ENCODE data around the gene APOE. TPM values are rescaled to one million over a fixed set of nuclear protein-coding genes. Genes with fewer than 3 reads are reported as not detected.

The APOE gene
- total and polyA plus RNA-seq, 2 donors (not counting 3 experiments of a cell fraction or from before 2014, with no cell fraction given), result 3.3 to 6.2 TPM

GRCh38 chr19:44954278-44954648, 48.7 kb downstream of the APOE start:
- DNase-seq (ENCODE audit: low read depth, low spot score), result no peak
- ChIA-PET POLR2A (interaction anchor here (0.6 to 1.3 kb wide), 3 partner anchors 38 to 84 kb away, joined by 3 read pairs; no protein-coding TSS in a partner anchor), CTCF (interaction anchor here (1.1 to 1.7 kb wide), 4 partner anchors 16 to 50 kb away, joined by 3 to 5 read pairs (median 4); partner anchors contain the start of gene APOE)
- peak overlapping the region; percentile 98 for H3K4me2 ChIP-seq (ENCODE audit: insufficient read depth, low read length)
- H3K4me3 ChIP-seq (replicated peaks in 1 of 3; ENCODE audit: insufficient read depth in 1 of 3, low read depth in 1 of 3, low read length in 3 of 3), result peak overlapping the region; percentile 75 to 95 (median 90)
- no peaks in the 10 kb centered on the region for H3K36me3 ChIP-seq (ENCODE audit: control insufficient read depth in 2 of 2, extremely low read depth in 1 of 2, insufficient read depth in 2 of 2, low read length in 2 of 2)
- H4K20me1 ChIP-seq (replicated peaks; ENCODE audit: control insufficient read depth, extremely low read depth, insufficient read depth, low read length), result no peaks in the 10 kb centered on the region
- peaks cover 15% of the 10 kb centered on the region for H3K4me1 ChIP-seq (ENCODE audit: control insufficient read depth, extremely low read depth, insufficient read depth, low read length)
- peaks cover 39% of the 10 kb centered on the region for H3K79me2 ChIP-seq (ENCODE audit: control insufficient read depth, insufficient read depth, low read length)
- H3K27me3 ChIP-seq (ENCODE audit: control insufficient read depth in 2 of 2, insufficient read depth in 2 of 2, low read length in 2 of 2), result no peaks in the 10 kb centered on the region
- H3K27ac ChIP-seq (ENCODE audit: insufficient read depth, low read depth, low read length), result peak overlapping the region; percentile 93
- H2AFZ ChIP-seq (ENCODE audit: low read depth, low read length), result peak overlapping the region; percentile 98
- no peaks in the 10 kb centered on the region for H3K9me3 ChIP-seq (replicated peaks; ENCODE audit: control insufficient read depth, insufficient read depth, low read length)
- no peak for TF ChIP-seq JUN (IDR thresholded peaks at IDR 0.05; ENCODE audit: borderline replicate concordance, insufficient read depth, insufficient read length, low read depth)
- TF ChIP-seq EZH2 (IDR thresholded peaks at IDR 0.05; ENCODE audit: borderline replicate concordance, low read depth, low read length, severe bottlenecking), result no peak
- TF ChIP-seq MYC (IDR thresholded peaks at IDR 0.05; ENCODE audit: low read depth, low read length), result no peak
- TF ChIP-seq FOS (IDR thresholded peaks at IDR 0.05; ENCODE audit: borderline replicate concordance, insufficient read depth, low read length), result no peak
- BruUV-seq (replicated peaks), result no TSS peak
- intact Hi-C loops (cut with micrococcal nuclease) (loop anchor here (2.0 to 10.0 kb wide), 3 partner anchors 27 to 232 kb away; partner anchors contain the start of gene BCAM), dilution Hi-C loops (cut with MboI; ENCODE audit: extremely low pct_ligation_motif_present, low sequenced_read_pairs) (no loop called here)
- FAIRE-seq, result no peak
- peak overlapping the region; percentile 97 for H3K9ac ChIP-seq (replicated peaks; ENCODE audit: extremely low read depth, insufficient read depth, low read length)
- H3K9me1 ChIP-seq (replicated peaks; ENCODE audit: control insufficient read depth, extremely low read depth, insufficient read depth, low read length), result no peaks in the 10 kb centered on the region

- H3K79me2 ChIP-seq (ENCODE audit: control insufficient read depth, insufficient read depth, low read length), result peaks cover 46% of the 10 kb centered on the region
- peak; percentile 15 for TF ChIP-seq MAX (IDR thresholded peaks at IDR 0.05; ENCODE audit: insufficient read depth, insufficient read length)
- no peak for TF ChIP-seq GATA2 (IDR thresholded peaks at IDR 0.05; ENCODE audit: insufficient read depth, insufficient read length, low read depth, low read length)
- TF ChIP-seq POLR2AphosphoS5 (IDR thresholded peaks at IDR 0.05; ENCODE audit: insufficient read depth, low read depth, low read length), result peak; percentile 85
- no peak for TF ChIP-seq EZH2 (IDR thresholded peaks at IDR 0.05; ENCODE audit: borderline replicate concordance, low read depth, low read length, severe bottlenecking)
- TF ChIP-seq JUN (IDR thresholded peaks at IDR 0.05; ENCODE audit: borderline replicate concordance, insufficient read depth, insufficient read length, low read depth), result no peak
- peak; percentile 80 for TF ChIP-seq POLR2A (IDR thresholded peaks at IDR 0.05; ENCODE audit: low read depth, low read length)
- TF ChIP-seq FOS (IDR thresholded peaks at IDR 0.05; ENCODE audit: borderline replicate concordance, insufficient read depth, low read length), result no peak
- no peak for TF ChIP-seq MYC (IDR thresholded peaks at IDR 0.05; ENCODE audit: low read depth, low read length)
- no peak for TF ChIP-seq CTCF (IDR thresholded peaks at IDR 0.05; ENCODE audit: extremely low read depth in 1 of 2, insufficient read depth in 1 of 2, low read depth in 1 of 2, low read length in 2 of 2)
- ChIA-PET CTCF (interaction anchor here (0.9 to 1.7 kb wide), 4 partner anchors 35 to 51 kb away, joined by 3 to 5 read pairs (median 4); partner anchors contain the start of gene APOE), POLR2A (interaction anchor here (0.6 to 1.3 kb wide), 3 partner anchors 39 to 84 kb away, joined by 3 read pairs; no protein-coding TSS in a partner anchor)
- no peaks in the 10 kb centered on the region for H3K36me3 ChIP-seq (ENCODE audit: control insufficient read depth in 2 of 2, extremely low read depth in 1 of 2, insufficient read depth in 2 of 2, low read length in 2 of 2)
- BruUV-seq (replicated peaks), result TSS peak; percentile 93
- no peaks in the 10 kb centered on the region for H3K9me1 ChIP-seq (replicated peaks; ENCODE audit: control insufficient read depth, extremely low read depth, insufficient read depth, low read length)
- H3K9me3 ChIP-seq (replicated peaks; ENCODE audit: control insufficient read depth, insufficient read depth, low read length), result no peaks in the 10 kb centered on the region
- H3K4me1 ChIP-seq (ENCODE audit: control insufficient read depth, extremely low read depth, insufficient read depth, low read length), result peaks cover 15% of the 10 kb centered on the region
- peak; percentile 96 for DNase-seq (ENCODE audit: low read depth, low spot score)
- H3K4me3 ChIP-seq (replicated peaks in 1 of 3; ENCODE audit: insufficient read depth in 1 of 3, low read depth in 1 of 3, low read length in 3 of 3), result peak within 1 kb of the TSS; percentile 87 to 95 (median 90)
- peak within 1 kb of the TSS; percentile 93 for H3K27ac ChIP-seq (ENCODE audit: insufficient read depth, low read depth, low read length)
- peak within 1 kb of the TSS; percentile 97 for H3K9ac ChIP-seq (replicated peaks; ENCODE audit: extremely low read depth, insufficient read depth, low read length)
- intact Hi-C loops (cut with micrococcal nuclease), result loop anchor here (1.0 to 10.0 kb wide), 5 partner anchors 28 to 233 kb away; partner anchors contain the start of gene BCAM
- peak within 1 kb of the TSS; percentile 98 for H2AFZ ChIP-seq (ENCODE audit: low read depth, low read length)
- dilution Hi-C loops (cut with MboI; ENCODE audit: extremely low pct_ligation_motif_present, low sequenced_read_pairs), result no loop called here
- peak within 1 kb of the TSS; percentile 98 for H3K4me2 ChIP-seq (ENCODE audit: insufficient read depth, low read length)
- no peaks in the 10 kb centered on the region for H3K27me3 ChIP-seq (ENCODE audit: control insufficient read depth in 2 of 2, insufficient read depth in 2 of 2, low read length in 2 of 2)
- no peaks in the 10 kb centered on the region for H4K20me1 ChIP-seq (replicated peaks; ENCODE audit: control insufficient read depth, extremely low read depth, insufficient read depth, low read length)
- FAIRE-seq, result peak; percentile 97
Observed at GRCh38 chr19:44954649-44955504, 49.3 kb downstream of the APOE start, which contains the start of gene CLPTM1. Gene CLPTM1, plus strand, starts transcription at chr19:44955380. Its CDS starts 16 bp downstream, at chr19:44955396.

All from endothelial cell of umbilical vein (primary cell).